GM12878 (cell line): ENCODE measurements around the gene C16orf78. TPM values are rescaled to one million over a fixed set of nuclear protein-coding genes. Genes with fewer than 3 reads are reported as not detected.

Experiments used
- ATAC-seq: fragments of 200-7000 bp; cut with Tn5 transposase; 3 replicates; pipeline ENCODE4 v1.9.1; 2020; ENCODE audit warnings: mild to moderate bottlenecking, moderate library complexity
- BruUV-seq: library from RNA; stranded (reverse); fragments of 400-500 nt; replicated peaks from 2 replicates; lab custom pipeline; 2021; lab: Mats Ljungman, UMichigan
- CTCF ChIA-PET: fragments of 300-600 bp; sonication (Branson Sonifier 250); formaldehyde crosslinking; extraction: SDS; loops from one replicate; lab custom pipeline; 2021; ENCODE audit warnings: inconsistent platforms; lab: Yijun Ruan, JAX
- POLR2A ChIA-PET: fragments of 350-600 bp; formaldehyde crosslinking; extraction: SDS; loops from one replicate; lab custom pipeline; 2021; ENCODE audit warnings: inconsistent platforms; lab: Charles Lee
- RAD21 ChIA-PET: fragments of 300-600 bp; sonication (Branson Sonifier 250); formaldehyde crosslinking; loops from one replicate; lab custom pipeline; 2023; ENCODE audit warnings: antibody characterized with exemption; ENCODE audit not compliant: unreplicated experiment; lab: Charles Lee
- SMC1A ChIA-PET: fragments of 300-600 bp; sonication (Branson Sonifier 250); formaldehyde crosslinking; loops from one replicate; lab custom pipeline; 2023; ENCODE audit not compliant: unreplicated experiment, uncharacterized antibody; lab: Charles Lee
- DNase-seq: peaks from one replicate; pipeline ENCODE4 v3.0.0-alpha.2; 2011; ENCODE audit warnings: low read depth, low spot score
- FAIRE-seq: peaks from 3 replicates; lab custom pipeline; 2011; peaks lifted over from hg19 to GRCh38; lab: Jason Lieb, UNC
- H2AFZ ChIP-seq: 2 replicates; pipeline ENCODE4 v1.6.0; 2011; ENCODE audit warnings: low read depth, low read length, control low read depth; ENCODE audit not compliant: control insufficient read depth
- H3K27ac ChIP-seq: 2 replicates; pipeline ENCODE4 v1.5.1; 2011; ENCODE audit warnings: control low read depth; ENCODE audit not compliant: control insufficient read depth, insufficient read depth
- H3K27me3 ChIP-seq, 2 experiments: replicated peaks in 1 of 2; 2 replicates each; pipeline versions ENCODE4 v1.6.0 to v1.6.1; 2011; ENCODE audit warnings: low read length in 1 of 2; ENCODE audit not compliant: control insufficient read depth in 2 of 2, insufficient read depth in 2 of 2
- H3K36me3 ChIP-seq, 2 experiments: 2 replicates each; pipeline ENCODE4 v1.5.1; 2011; ENCODE audit warnings: low read length in 1 of 2; ENCODE audit not compliant: control insufficient read depth in 2 of 2, insufficient read depth in 2 of 2
- H3K4me1 ChIP-seq: 2 replicates; pipeline ENCODE4 v1.6.1; 2011; ENCODE audit warnings: mild to moderate bottlenecking, low read length, moderate library complexity, mixed read lengths; ENCODE audit not compliant: control insufficient read depth, insufficient read depth
- H3K4me2 ChIP-seq: 2 replicates; pipeline ENCODE4 v1.6.0; 2011; ENCODE audit warnings: control low read depth; ENCODE audit not compliant: control insufficient read depth, insufficient read depth
- H3K4me3 ChIP-seq: fragments of 200-600 bp; sonication (generic); 2 replicates; pipeline ENCODE4 v1.5.1; 2016
- H3K79me2 ChIP-seq: 2 replicates; pipeline ENCODE4 v1.6.0; 2011; ENCODE audit warnings: low read length; ENCODE audit not compliant: control insufficient read depth, insufficient read depth
- H3K9ac ChIP-seq: 2 replicates; pipeline ENCODE4 v1.8.0; 2011; ENCODE audit warnings: low read length, control low read depth, mixed read lengths; ENCODE audit not compliant: control insufficient read depth, insufficient read depth
- H3K9me3 ChIP-seq: replicated peaks from 3 replicates; pipeline ENCODE4 v1.5.1; 2011; ENCODE audit warnings: mild to moderate bottlenecking, low read length; ENCODE audit not compliant: control insufficient read depth, insufficient read depth
- H4K20me1 ChIP-seq: 2 replicates; pipeline ENCODE4 v1.6.0; 2011; ENCODE audit not compliant: control insufficient read depth, insufficient read depth
- BHLHE40 ChIP-seq, 2 experiments: fragments of 450-650 bp in 1 of 2; IDR thresholded peaks; 2 replicates each; pipeline ENCODE4 v1.6.1; 2011 to 2017; ENCODE audit warnings: low read depth in 2 of 2, borderline replicate concordance in 1 of 2, improper control_type of control experiment in 1 of 2, low read length in 1 of 2, mild to moderate bottlenecking in 1 of 2
- POLR2AphosphoS2 ChIP-seq: IDR thresholded peaks from 2 replicates; pipeline ENCODE4 v1.6.1; 2011; ENCODE audit warnings: low read depth, mild to moderate bottlenecking, low read length, improper control_type of control experiment, moderate library complexity
- SIN3A ChIP-seq: IDR thresholded peaks from 2 replicates; pipeline ENCODE4 v1.6.1; 2012; ENCODE audit warnings: low read depth, low read length, improper control_type of control experiment
- WGBS: methylation state at CpG from one replicate; pipeline ENCODE4 v1.1.6; 2016; ENCODE audit warnings: low lambda C conversion rate; ENCODE audit not compliant: insufficient replicate concordance, insufficient coverage; ENCODE audit errors: missing lambda C conversion rate; 5-methylcytosine and 5-hydroxymethylcytosine counted together
- in situ Hi-C: fragments of 300-500 bp; cut with MboI; formaldehyde crosslinking; loops from 9 replicates; pipeline ENCODE4 v1.14.3; 2018; ENCODE audit warnings: mixed read lengths
- intact Hi-C: fragments of 100-400 bp; cut with micrococcal nuclease; formaldehyde crosslinking; loops from one replicate; pipeline ENCODE4 v1.14.2; 2022; ENCODE audit not compliant: unreplicated experiment
- polyA plus RNA-seq, 11 experiments: library from polyadenylated mRNA; depleted of rRNA in 4 of 11; unstranded in 6 of 11; stranded (reverse) in 5 of 11; fragments of >200 nt; fragmentation: Nextera tagmentation in 4 of 11; fragmentation: Illumina TruSeq in 1 of 11; extraction: Ambion mirVana in 4 of 11; extraction: Trizol in 1 of 11; gene quantifications; 1 replicate in 1 of 11; 2 replicates in 10 of 11; pipeline versions ENCODE4 v1.2.1 to v1.2.3, GENCODE V29; 2011 to 2016; ENCODE audit warnings: inconsistent platforms in 2 of 11, missing spikeins in 2 of 11, low read depth in 1 of 11
- total RNA-seq, 4 experiments: library from RNA; depleted of rRNA in 3 of 4; stranded (reverse); fragments of >200 nt in 3 of 4; fragmentation: Illumina TruSeq in 1 of 4; extraction: Trizol in 1 of 4; gene quantifications; 2 replicates each; pipeline versions ENCODE4 v1.2.1 to v1.2.3, GENCODE V29; 2013 to 2021
- TF ChIP-seq, protein P1 (sequence below): fragments of 450-650 bp; formaldehyde crosslinking; IDR thresholded peaks from 2 replicates; pipeline ENCODE4 v1.5.0; 2022; ENCODE audit warnings: mild to moderate bottlenecking, missing genetic modification characterization
- TF ChIP-seq, protein P2 (sequence below): IDR thresholded peaks from 2 replicates; pipeline ENCODE4 v1.6.1; 2012; ENCODE audit warnings: mild to moderate bottlenecking, low read depth, low read length

Gene C16orf78
- total and polyA plus RNA-seq, 10 of the 15 experiments (the other 5 are each of a cell fraction or from before 2014, with no cell fraction given), result not detected

GRCh38 chr16:49346459-49346858, 27.1 kb upstream of the C16orf78 start:
- TF ChIP-seq SIN3A, result no peak
- TF ChIP-seq, protein P1, sequence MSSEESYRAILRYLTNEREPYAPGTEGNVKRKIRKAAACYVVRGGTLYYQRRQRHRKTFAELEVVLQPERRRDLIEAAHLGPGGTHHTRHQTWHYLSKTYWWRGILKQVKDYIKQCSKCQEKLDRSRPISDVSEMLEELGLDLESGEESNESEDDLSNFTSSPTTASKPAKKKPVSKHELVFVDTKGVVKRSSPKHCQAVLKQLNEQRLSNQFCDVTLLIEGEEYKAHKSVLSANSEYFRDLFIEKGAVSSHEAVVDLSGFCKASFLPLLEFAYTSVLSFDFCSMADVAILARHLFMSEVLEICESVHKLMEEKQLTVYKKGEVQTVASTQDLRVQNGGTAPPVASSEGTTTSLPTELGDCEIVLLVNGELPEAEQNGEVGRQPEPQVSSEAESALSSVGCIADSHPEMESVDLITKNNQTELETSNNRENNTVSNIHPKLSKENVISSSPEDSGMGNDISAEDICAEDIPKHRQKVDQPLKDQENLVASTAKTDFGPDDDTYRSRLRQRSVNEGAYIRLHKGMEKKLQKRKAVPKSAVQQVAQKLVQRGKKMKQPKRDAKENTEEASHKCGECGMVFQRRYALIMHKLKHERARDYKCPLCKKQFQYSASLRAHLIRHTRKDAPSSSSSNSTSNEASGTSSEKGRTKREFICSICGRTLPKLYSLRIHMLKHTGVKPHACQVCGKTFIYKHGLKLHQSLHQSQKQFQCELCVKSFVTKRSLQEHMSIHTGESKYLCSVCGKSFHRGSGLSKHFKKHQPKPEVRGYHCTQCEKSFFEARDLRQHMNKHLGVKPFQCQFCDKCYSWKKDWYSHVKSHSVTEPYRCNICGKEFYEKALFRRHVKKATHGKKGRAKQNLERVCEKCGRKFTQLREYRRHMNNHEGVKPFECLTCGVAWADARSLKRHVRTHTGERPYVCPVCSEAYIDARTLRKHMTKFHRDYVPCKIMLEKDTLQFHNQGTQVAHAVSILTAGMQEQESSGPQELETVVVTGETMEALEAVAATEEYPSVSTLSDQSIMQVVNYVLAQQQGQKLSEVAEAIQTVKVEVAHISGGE (CRISPR knock-in tag), result no peak
- no peak overlapping the region for H3K4me2 ChIP-seq
- no peak for FAIRE-seq
- H3K9me3 ChIP-seq, result no peaks in the 10 kb centered on the region
- DNase-seq, result no peak
- no peak overlapping the region for H3K9ac ChIP-seq
- ATAC-seq, result no peak
- 15% methylated on average over 2 of the region's 2 CpGs for WGBS
- POLR2A ChIA-PET, result no interaction called here
- SMC1A ChIA-PET, result no interaction called here
- H3K4me3 ChIP-seq, result no peak overlapping the region
- H3K4me1 ChIP-seq, result no peaks in the 10 kb centered on the region
- no peaks in the 10 kb centered on the region; a peak in 1 of 4 replicates for H3K27me3 ChIP-seq
- intact Hi-C loops, result no loop called here
- H3K36me3 ChIP-seq, result no peaks in the 10 kb centered on the region
- in situ Hi-C loops, result no loop called here
- CTCF ChIA-PET, result no interaction called here
- BruUV-seq, result no TSS peak
- H2AFZ ChIP-seq, result no peak overlapping the region
- RAD21 ChIA-PET, result no interaction called here
- H4K20me1 ChIP-seq, result no peaks in the 10 kb centered on the region
- no peak overlapping the region for H3K27ac ChIP-seq
- no peaks in the 10 kb centered on the region for H3K79me2 ChIP-seq

DNA sequence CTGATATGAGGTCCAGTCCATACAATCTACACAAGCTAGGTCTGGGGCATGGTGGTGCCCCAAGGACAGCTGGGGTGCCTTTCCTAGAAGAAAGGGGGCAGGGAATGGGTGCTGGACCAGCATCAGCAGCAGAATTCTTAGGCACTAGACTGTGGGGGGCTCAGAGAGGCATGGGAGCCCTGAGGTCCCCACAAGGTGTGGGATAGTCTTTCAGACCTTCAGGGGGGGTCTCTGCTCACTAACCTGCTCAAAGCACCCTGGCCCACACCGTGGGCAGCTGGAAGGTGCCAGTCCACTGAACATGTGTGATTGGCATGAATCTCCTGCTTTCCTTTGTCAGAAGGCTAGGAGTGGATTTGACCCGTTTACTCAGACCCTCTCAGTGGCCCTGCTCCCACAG, 26.1 kb upstream of the C16orf78 start:
- intact Hi-C loops, result no loop called here
- Histone ChIP-seq H3K4me2 (no peak overlapping the region), H3K27me3 (no peaks in the 10 kb centered on the region; a peak in 1 of 4 replicates), H3K4me3 (no peak overlapping the region), H3K36me3 (no peaks in the 10 kb centered on the region), H3K9me3 (no peaks in the 10 kb centered on the region), H3K9ac (no peak overlapping the region), H4K20me1 (no peaks in the 10 kb centered on the region), H2AFZ (no peak overlapping the region), H3K79me2 (no peaks in the 10 kb centered on the region), H3K4me1 (no peaks in the 10 kb centered on the region), H3K27ac (no peak overlapping the region)
- in situ Hi-C loops, result no loop called here
- ChIA-PET RAD21 (interaction anchor here (3.1 kb wide), 1 partner anchor 660 kb away, joined by 12 read pairs; no protein-coding TSS in a partner anchor), CTCF (interaction anchor here (1.1 to 7.2 kb wide), 2 partner anchors 652 to 661 kb away, joined by 3 to 61 read pairs; no protein-coding TSS in a partner anchor), SMC1A (no interaction called here), POLR2A (no interaction called here)
- WGBS, result 3% methylated on average over 2 of the region's 2 CpGs
- DNase-seq (no peak), FAIRE-seq (no peak), ATAC-seq (no peak)
- no TSS peak for BruUV-seq
- TF ChIP-seq BHLHE40 (IDR thresholded peaks at IDR 0.05; ENCODE audit: borderline replicate concordance in 1 of 2, low read depth in 2 of 2, low read length in 1 of 2), result no peak
- TF ChIP-seq, protein P2, sequence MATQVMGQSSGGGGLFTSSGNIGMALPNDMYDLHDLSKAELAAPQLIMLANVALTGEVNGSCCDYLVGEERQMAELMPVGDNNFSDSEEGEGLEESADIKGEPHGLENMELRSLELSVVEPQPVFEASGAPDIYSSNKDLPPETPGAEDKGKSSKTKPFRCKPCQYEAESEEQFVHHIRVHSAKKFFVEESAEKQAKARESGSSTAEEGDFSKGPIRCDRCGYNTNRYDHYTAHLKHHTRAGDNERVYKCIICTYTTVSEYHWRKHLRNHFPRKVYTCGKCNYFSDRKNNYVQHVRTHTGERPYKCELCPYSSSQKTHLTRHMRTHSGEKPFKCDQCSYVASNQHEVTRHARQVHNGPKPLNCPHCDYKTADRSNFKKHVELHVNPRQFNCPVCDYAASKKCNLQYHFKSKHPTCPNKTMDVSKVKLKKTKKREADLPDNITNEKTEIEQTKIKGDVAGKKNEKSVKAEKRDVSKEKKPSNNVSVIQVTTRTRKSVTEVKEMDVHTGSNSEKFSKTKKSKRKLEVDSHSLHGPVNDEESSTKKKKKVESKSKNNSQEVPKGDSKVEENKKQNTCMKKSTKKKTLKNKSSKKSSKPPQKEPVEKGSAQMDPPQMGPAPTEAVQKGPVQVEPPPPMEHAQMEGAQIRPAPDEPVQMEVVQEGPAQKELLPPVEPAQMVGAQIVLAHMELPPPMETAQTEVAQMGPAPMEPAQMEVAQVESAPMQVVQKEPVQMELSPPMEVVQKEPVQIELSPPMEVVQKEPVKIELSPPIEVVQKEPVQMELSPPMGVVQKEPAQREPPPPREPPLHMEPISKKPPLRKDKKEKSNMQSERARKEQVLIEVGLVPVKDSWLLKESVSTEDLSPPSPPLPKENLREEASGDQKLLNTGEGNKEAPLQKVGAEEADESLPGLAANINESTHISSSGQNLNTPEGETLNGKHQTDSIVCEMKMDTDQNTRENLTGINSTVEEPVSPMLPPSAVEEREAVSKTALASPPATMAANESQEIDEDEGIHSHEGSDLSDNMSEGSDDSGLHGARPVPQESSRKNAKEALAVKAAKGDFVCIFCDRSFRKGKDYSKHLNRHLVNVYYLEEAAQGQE, result no peak
- no peak for TF ChIP-seq POLR2AphosphoS2
